HL-60 (cell line): ENCODE data around the gene CXCL13.

ENCODE experiments used
- GABPA ChIP-seq: IDR thresholded peaks from 2 replicates; pipeline ENCODE4 v1.6.1; 2012; ENCODE audit warnings: low read depth
- POLR2AphosphoS5 ChIP-seq: IDR thresholded peaks from 2 replicates; pipeline ENCODE4 v1.6.1; 2012; ENCODE audit warnings: low read depth

GRCh38 chr4:77564231-77564630, 41.4 kb upstream of the CXCL13 start:
- TF ChIP-seq POLR2AphosphoS5 (no peak), GABPA (no peak)
